NCI-H1092 (cell line): ENCODE results near the gene FSD2.
"Not testable (repeated sequence)": the region's sequence is repeated elsewhere in the genome, so short reads cannot be mapped to it uniquely, and the experiment has no call there.

Source experiments
- DNase-seq: peaks from one replicate; lab custom pipeline; 2025; lab: John Stamatoyannopoulos, UW

The FSD2 gene

DNA sequence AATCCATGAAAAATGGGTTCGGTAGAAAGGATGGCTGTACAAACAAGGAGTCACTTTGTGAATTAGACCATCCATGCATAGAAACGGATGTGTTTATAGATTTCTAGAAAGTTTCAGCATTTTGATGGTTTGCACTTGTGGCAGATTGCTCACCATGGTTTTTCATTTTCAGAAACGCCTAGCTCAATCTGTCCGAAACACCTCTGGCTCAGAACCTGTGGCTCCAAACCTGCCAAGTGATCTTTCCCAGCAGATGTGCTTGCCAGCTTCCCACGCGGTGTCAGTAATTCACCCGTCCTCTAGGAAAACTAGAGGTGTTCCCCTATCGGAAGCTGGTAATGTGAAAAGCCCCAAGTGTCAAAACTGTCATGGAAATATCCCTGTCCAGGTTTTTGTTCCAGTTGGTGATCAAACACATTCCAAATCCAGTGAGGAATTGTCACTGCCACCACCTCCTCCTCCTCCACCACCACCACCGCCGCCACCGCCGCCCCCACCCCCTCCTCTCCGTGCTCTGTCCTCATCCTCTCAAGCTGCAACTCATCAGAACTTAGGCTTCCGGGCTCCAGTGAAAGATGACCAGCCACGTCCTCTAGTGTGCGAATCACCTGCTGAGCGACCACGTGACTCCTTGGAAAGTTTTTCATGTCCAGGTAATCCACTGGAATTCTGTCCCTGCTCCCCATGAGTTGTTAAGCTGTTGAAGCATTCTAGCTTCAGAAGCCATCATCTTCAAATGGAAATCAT lies 24.7 kb upstream of the FSD2 start:
- DNase-seq, result no peak

DNA sequence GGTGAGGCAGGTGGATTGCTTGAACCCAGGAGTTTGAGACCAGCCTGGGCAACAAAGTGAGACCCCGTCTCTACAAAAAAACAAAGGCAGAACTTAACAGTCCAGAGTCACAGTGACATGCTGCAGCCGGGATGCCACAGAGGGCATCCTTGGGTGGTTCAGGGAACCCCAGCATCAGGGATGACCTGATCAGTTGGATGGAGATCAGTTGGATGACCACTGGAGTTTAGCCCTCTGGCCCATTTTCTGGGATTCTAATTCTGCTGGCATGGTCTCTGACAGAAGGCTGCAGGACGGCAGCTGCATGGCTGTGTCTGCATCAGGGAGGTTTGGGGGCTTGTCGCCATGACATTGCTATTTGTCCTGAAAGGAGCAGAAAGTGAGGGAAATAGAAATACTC lies 23.4 kb upstream of the FSD2 start:
- no peak for DNase-seq

DNA sequence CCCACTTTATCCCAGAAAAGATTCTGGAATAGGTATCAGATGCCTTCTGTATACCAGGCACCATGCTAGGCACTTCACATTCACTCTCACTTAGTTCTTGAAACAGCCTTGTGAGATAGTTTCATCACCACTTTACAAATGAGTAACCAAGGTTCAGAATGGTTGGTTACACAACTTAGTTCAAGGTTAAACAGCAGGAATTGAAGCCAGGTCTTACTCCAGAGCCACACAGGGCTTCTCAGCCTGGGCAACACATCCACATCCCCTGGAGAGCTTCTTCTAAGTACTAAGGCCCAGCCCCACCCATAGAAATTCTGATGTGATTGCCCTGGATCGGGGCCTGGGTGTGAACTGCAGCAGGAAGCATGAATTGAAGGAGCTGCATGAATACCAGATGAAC lies 22.2 kb upstream of the FSD2 start:
- no peak for DNase-seq

DNA sequence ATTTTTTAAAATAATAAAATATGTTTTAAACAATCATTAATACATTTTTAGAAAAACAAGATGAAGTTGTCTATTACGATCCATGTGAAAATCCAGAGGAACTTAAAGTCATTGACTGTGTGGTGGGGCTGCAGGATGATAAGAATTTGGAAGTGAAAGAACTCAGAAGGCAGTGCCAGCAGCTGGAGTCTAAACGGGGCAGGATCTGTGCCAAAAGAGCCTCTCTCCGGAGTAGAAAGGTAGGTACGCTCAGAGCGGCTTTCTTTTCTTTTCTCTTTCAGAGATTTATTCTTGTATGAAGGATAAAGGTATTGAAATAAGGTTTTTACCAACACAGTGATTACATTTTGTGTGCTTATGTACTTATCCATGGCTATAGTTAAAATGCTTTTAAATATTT lies 17.2 kb upstream of the FSD2 start:
- DNase-seq, result no peak

DNA sequence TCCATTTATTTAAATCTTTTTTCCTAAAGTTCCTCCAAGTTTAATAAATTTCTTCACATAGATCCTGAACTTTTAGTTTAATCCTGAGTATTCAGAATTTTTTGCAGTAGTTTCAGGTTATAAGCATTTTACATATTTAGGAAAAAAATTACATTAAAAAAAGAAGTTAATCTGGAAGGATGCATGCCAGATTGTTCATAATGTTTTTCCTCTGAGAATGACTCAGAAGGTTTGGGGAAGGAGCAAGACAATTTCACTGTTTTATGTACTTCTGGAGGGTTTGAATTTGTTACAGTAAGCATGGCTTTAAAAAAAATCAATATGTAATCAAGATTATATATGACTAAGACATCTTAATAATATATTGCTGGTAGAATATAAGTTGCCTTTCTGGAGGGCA lies 16.0 kb upstream of the FSD2 start:
- not testable (repeated sequence) for DNase-seq

DNA sequence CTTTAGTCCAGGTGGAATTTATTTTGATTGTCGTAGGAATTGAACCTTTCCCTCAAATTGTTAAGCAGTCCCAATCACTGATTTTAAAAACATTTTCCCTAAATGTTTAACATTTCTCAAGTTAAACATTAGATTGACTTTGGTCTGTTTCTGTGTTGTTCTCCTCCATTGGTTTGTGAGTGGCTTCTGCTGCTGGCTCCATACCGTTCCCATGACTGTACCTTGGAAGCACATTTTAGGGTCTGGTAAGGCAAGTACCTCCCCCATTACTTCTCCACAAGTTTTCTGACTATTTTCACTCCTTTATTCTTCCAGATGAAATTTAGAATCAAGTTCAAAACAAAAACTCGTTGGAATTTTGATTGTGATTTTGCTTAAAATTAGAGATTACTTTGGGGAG lies 15.5 kb upstream of the FSD2 start:
- not testable (repeated sequence) for DNase-seq

DNA sequence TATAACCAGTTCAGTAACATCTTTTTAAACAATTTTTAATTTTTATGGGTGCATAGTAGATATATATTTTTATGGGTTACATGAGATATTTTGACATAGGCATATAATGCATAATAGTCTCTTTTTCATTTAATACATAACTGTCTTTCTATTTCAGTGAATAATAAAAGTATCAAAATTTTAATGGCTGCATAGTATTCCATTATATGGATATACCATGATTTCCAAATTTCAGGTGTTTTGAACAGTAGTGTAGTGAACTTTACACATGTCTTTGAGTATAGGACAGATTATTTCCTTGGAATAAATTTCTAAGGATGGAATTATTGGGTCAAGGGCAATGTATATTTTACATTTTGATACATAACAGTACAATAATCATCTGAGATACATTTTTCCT lies 14.3 kb upstream of the FSD2 start:
- no peak for DNase-seq

DNA sequence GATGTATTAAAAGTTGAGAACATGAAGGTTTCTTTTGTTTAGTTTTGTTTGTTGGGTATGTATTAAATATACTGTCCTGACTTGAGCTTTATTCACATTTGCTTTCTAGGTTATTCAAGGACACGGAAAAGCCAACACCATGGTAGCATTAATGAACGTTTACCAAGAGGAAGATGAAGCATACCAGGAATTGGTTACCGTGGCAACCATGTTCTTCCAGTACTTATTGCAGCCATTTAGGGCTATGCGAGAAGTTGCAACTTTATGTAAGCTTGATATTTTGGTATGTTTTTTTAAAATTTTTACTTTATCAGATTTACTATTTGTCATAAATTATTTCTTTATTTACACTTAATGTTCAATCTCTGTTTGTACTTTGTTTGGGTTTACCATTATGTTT lies 7.1 kb upstream of the FSD2 start:
- no peak for DNase-seq

DNA sequence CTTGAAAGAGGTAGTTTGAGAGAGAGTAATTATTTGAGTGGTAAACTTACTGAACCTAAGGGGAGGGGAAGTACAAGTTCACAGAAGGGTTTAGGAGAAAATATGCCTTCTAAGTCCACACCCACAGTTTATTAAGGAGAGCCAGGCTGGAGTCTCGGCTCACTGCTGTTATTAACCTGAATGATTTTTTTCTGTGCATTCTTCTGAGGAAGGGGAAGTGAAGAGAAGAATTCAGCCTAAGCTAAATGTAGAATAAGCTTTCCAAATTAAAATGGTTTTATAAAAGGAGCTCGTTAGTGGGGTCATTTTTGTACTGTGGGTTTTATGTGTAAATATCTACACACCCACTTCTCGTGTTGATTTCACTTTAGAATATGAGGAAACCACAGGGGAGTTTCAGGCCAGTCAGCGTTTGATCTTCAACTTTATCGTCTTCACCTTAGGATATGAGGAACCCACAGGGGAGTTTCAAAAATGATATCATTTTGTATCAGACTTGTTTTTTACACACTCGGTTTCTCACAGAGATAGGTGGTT lies 5.1 kb upstream of the FSD2 start:
- no peak for DNase-seq

DNA sequence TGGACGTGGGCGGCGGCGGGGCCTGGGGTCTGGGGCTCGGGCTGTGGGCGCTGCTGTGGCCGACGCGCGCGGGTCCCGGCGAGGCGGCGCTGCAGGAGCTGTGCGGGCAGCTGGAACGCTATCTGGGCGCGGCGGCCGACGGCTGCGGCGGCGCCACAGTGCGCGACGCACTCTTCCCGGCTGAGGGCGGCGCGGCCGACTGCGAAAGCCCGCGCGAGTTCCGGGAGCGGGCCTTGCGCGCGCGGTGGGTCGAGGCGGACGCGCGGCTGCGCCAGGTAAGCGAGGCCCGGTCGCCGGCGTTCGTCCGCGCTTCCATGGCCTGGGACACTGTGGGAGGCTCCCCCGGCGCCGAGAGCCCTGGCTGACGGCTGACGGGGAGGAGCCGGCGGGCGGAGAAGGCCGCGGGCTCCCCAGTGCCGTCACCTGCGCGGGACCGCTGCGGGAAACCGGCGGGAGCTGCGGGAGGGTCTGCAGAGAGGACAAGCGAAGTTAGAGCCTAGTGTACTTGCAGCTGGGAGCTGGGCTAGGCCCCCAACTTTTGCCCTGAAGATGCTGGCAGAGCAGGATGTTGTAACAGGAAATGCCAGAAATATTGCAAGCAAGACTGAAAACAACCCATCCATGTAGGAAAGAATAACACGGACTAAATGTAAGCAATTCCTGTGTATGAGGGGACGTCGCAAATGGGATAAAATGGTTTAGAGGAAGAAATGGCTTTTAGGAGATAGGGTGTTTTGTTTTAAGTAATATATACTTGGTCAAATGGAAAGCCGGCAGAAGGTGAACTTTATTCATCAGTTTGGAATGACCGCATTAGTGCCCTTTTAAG lies 4.4 kb upstream of the FSD2 start:
- DNase-seq, result no peak

DNA sequence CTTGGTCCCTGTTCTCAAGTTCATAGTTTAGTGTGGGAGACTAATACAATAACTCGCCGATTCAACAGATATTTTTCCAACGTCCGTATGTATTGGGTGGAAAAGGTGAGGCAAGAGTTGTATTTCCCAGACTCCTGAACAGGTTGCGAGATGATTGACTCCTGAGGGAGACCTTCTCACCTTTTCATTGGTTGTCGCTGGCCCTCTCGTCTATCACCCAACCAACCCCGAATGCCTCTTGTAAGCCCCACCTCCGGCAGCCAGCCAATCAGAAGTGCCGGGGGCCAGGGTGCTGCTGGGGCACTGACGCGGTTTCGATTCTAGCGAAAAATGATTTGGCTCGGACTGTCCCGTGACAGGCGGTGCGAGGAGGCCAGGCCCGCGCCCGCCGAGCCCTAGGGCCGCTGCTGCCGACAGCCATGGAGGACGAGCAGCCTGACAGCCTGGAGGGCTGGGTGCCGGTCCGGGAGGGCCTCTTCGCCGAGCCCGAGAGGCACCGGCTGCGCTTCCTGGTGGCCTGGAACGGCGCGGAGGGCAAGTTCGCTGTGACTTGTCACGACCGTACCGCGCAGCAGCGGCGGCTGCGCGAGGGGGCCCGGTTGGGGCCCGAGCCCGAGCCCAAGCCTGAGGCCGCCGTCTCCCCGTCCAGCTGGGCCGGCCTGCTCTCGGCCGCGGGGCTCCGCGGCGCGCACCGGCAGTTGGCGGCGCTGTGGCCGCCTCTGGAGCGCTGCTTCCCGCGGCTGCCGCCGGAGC lies 3.6 kb upstream of the FSD2 start, which contains the start of gene WHAMM:
TSS of gene WHAMM (plus strand) at position 321 of the 753 bp plus-strand sequence. CDS start at position 420, 99 bp downstream.
- peak; percentile 93 for DNase-seq

DNA sequence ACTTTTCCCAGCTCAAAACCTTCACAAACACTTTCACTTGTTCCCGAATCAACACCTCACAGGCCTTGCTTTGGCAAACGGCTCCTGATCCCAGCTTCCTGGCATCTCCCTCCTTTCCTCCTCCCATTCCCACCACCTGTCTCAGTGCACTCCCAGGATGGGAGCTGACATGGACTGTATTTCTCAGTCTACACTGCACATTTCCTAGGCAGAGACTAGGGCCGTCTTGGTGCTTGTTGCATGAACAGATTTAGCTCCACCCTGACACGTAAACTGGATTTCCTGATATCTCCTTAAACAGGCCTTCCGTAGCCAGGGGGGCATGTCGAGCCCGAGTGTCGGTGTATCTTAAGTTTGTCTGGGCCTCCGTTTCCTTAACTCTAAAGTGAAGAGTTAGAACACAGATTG lies 2.8 kb upstream of the FSD2 start:
- no peak for DNase-seq

DNA sequence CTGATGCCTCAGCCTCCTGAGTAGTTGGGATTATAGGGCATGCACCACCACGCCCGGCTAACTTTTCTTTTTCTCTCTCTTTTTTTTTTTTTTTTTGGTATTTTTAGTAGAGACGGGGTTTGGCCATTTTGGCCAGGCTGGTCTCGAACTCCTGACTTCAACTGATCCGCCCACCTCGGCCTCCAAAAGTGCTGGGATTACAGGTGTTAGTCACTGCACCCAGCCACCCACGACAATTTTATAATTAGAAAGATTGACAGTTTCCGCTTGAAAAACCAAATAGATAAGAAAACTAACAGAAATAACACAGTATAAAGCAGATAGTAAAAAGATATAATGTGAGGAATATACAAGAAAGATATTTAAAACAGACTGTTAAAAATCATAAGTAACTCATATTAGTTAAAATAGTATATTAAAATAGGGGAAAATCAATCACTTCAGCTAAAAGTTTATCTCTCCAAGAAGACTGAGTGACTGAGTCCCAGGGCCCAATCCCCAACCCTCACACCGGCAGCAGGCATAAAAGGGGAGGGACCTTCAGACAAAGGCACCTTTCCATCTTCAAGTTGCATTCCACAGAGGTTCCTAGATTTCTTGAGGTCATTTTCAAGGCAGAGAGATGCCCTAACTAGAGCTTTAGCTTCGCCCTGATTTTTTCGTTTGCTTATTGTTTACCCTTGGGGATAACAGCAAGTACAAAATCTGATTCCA lies 2.2 kb upstream of the FSD2 start:
- DNase-seq, result no peak

DNA sequence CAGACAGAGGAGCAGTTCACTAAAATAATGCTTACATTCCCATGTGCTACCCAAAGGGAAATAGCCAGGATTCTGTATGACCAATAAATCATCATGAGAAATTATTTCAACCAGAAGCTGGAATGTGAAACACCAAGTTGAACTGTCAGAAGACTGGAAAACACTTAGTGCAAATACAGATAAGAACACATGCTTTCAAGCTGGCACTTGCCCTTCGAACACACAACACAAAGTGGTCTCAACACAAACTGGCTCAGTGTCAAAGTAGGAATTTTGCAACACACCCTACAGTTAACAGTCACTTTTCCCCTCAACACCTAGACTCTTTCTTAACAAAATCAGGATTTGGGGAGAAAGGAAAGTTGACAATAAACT lies 1.3 kb downstream of the FSD2 start:
- DNase-seq, result no peak

DNA sequence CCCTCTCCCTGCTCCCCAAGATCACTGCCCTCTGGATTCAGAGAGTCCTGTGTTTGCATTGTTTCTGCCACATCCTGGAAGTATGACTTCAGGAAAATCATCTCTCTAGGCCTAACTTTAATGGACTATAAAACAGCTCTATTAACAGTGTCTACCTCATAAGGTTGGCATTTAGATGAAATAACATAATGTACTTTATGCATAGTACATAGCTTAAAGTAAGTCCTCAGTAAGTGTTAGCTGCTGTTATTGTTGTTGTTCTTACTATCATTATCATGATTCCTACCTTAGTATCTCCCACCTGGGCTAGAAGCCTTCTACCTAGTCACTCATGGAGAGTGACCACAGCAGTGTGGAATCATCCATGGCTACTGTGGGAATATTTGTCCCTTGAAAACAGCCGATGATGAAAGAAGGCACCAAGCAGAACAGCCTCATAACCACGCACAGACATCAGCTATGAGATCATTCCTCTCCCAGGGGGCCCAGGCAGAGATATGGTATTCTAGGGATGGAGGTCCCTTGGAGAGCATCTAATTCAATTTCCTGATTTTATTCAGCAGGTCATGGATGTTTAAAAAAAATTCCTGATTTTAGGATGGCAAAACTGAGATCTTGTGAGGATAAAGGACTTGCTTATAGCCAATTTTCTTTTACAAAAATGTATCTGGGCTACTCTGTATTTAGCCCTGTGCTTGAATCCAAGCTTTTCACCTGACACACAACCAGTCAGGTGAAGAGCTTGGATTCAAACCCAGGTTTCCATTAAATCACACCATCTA lies 1.9 kb downstream of the FSD2 start:
- DNase-seq, result no peak

DNA sequence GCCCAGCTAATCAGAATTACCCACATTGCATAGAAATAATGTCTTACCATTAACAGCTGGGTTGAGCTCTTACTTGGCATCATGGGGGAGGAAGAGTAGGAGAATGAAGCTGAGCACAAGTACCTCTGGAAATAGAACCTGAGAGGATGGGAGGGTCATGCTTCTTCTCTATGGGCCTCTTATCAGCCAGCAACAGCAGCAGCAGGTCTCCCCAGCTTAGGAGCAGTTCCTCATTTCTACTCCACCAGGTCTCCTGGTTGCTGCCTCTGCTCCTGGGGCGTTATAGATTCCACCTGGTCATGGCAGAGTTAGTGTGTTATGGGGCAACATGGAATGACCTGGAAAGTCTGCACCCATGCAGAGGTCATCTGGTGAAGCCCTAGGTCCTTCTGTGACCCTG lies 3.4 kb downstream of the FSD2 start:
- no peak for DNase-seq

DNA sequence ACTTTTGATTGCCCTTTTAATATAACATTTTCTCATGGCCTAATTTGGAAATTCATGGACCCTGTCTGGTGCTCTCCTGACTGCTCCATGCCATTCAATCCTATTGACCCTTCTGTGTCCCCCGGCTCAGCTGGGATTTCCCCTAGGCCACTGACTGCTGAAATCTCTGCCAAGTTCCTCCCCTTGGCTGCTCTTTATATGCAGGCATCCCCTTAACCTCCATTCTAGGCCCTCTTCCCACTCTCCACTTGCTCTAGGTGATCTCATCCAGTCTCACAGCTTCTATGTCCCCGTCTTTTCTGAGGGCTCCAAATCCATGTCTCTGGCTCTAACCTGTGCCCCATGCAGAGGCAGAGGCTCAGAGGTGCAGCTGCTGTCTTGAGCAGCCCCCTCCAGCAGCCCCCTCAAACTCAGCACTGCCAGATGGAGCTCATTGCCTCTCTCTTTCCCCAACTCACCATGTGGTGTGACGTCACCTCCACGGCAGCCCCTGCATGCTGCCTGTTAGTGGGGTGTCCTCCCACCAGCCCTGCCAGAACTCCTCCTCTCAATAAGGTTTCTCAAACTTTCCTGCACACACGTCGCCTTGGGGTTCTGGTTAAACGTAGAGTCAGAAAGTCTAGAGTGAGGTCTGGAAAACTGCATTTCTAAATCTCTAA lies 6.6 kb downstream of the FSD2 start:
- DNase-seq, result no peak

DNA sequence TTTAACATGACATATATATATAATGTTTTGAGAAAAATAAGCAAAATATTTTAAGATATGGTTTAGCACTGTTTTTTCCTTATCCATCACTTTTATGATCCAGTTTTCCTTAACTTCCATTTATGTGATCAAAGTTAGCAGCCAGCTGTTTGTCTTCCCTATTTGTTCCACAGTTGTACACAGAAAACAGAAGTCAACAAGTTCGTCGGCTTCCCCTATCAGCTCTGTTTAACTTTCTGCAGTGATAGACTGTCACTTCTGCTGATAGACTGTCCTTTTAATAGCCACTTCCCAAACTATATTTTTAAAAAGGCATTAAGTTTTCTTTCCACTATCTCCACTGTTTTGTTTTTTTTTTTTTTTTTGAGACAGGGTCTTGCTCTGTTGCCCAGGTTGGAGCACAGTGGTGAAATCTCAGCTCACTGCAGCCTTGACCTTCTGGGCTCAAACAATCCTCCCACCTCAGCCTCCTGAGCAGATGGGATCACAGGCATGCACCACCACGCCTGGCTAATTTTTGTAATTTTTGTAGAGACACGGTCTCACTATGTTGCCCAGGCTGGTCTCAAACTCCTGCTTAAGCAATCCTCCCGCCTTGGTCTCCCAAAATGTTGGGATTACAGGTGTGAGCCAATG lies 7.2 kb downstream of the FSD2 start:
- DNase-seq, result no peak

DNA sequence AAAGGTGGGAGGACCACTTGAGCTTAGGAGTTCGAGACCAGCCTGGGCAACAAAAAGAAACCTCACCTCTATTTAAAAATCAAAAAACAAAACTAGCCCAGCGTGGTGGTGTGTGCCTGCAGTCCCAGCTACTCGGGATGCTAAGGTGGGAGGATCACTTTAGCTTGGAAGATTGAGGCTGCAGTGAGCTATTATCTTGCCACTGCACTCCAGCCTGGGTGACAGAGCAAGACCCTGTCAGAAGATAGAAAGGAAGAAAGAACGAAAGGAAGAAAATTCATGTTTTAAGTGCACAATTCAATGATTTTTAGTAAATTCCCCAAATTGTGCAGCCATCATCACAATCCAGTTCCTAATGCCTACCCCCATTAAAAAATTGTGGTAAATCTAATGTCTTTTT lies 7.8 kb downstream of the FSD2 start:
- DNase-seq, result no peak

DNA sequence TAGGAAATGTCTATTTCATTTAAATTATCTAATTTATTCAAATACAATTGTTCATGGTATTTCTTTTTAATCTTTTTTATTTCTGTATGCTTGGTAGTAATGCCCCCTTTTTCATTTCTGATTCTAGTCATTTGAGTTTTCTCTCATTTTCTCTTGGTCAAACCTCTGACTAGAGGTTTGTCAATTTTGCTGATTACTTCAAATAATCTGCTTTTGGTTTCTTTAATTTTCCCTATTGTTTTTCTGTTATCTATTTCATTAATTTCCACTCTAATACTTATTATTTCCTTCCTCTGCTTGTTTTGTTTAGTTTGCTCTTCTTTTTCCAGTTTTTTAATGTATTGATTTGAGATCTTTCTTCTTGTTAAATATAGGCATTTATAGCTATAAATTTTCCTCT lies 12.1 kb downstream of the FSD2 start:
- no peak for DNase-seq
